ENCODE measurements around the gene LCN10. TPM values are rescaled to one million over a fixed set of nuclear protein-coding genes. Genes with fewer than 3 reads are reported as not detected.

LCN10 gene
- total RNA-seq, 1 experiment from 2014 or later = not detected

- CTCF ChIA-PET = no interaction called here
- BruUV-seq (replicated peaks) = no TSS peak
- no peak for DNase-seq
Observed at GRCh38 chr9:136746155-136746490, 3.4 kb upstream of the LCN10 start.

DNA sequence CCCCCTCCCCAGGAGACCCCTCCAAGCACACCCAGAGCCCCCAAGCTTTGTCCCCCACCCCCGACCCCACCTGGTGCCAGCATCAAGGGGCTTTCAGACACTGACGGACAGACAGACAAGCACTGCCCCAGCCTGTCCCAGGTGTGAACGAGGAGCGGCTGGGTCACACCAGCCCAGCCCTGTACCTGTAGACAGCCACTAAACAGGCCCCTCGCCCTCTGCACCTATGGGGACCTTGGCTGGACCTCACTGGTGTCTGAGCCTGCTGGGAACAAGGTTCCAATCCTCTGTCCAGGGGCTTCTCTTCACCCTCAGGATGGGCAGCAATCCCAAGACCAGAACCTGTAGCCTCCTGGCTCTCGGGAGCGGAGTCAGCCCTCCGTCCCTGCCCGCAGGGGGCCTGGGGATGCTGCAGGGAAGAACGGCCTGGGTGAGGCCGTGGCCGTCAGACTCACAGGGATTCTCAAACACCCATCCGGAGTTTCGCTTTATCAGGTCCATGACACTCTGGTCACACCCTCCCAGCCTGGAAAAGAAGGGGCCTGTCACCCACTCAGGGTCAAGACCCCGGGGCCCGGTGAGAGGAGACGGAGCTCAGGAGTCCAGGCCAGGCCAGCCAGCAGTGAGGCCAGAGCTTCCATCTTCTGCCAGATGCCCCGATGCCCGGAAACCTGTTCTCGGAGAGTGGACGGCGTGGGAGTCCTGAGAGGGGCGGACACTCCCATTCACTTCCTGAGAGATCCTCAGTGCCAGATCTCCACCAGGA, 2.8 kb upstream of the LCN10 start:
- BruUV-seq (replicated peaks) = no TSS peak
- Histone ChIP-seq H4K20me1 (ENCODE audit: low read length) (no peaks in the 10 kb centered on the region), H3K36me3 (ENCODE audit: low read depth, low read length) (no peaks in the 10 kb centered on the region), H3K27ac (ENCODE audit: low read length) (no peak overlapping the region), H3K4me3 (ENCODE audit: low read length) (no peak overlapping the region), H3K27me3 (ENCODE audit: low read length) (peaks cover 18% of the 10 kb centered on the region), H3F3A (ENCODE audit: low read length, unreplicated experiment) (no peaks in the 10 kb centered on the region), H2AFZ (ENCODE audit: low read length) (no peak overlapping the region), H3K9ac (ENCODE audit: low read length) (no peak overlapping the region), H3K79me2 (ENCODE audit: low read length) (no peaks in the 10 kb centered on the region), H3K9me3 (ENCODE audit: low read length) (no peaks in the 10 kb centered on the region), H3K4me1 (ENCODE audit: insufficient read depth, low read length) (no peaks in the 10 kb centered on the region), H3K4me2 (ENCODE audit: low read length) (no peak overlapping the region), H3K9me2 (replicated peaks; ENCODE audit: low read length) (no peaks in the 10 kb centered on the region)
- DNase-seq (no peak), ATAC-seq (no peak)
- ChIA-PET CTCF (no interaction called here), POLR2A (ENCODE audit: unreplicated experiment) (no interaction called here)
- TF ChIP-seq EZH2phosphoT487 (IDR thresholded peaks at IDR 0.05; ENCODE audit: borderline replicate concordance, low read length) (no peak), CTCF (conservative IDR thresholded peaks at IDR 0.05; ENCODE audit: low read depth, low read length) (no peak), EZH2 (IDR thresholded peaks at IDR 0.05; ENCODE audit: low read length, unreplicated experiment) (no peak)
- intact Hi-C loops (cut with micrococcal nuclease) = no loop called here

More at GRCh38 chr9:136746155-136746490, 3.4 kb upstream of the LCN10 start:
- H3K9me3 ChIP-seq (ENCODE audit: low read length) = no peaks in the 10 kb centered on the region
- no peak overlapping the region for H3K4me3 ChIP-seq (ENCODE audit: low read length)
- no peak overlapping the region for H2AFZ ChIP-seq (ENCODE audit: low read length)
- no peaks in the 10 kb centered on the region for H3K79me2 ChIP-seq (ENCODE audit: low read length)
- no peaks in the 10 kb centered on the region for H4K20me1 ChIP-seq (ENCODE audit: low read length)
- H3K4me2 ChIP-seq (ENCODE audit: low read length) = no peak overlapping the region
- POLR2A ChIA-PET (ENCODE audit: unreplicated experiment) = no interaction called here
- intact Hi-C loops (cut with micrococcal nuclease) = no loop called here
- H3K9ac ChIP-seq (ENCODE audit: low read length) = no peak overlapping the region
- no peak for ATAC-seq
- no peaks in the 10 kb centered on the region for H3K4me1 ChIP-seq (ENCODE audit: insufficient read depth, low read length)
- no peaks in the 10 kb centered on the region for H3F3A ChIP-seq (ENCODE audit: low read length, unreplicated experiment)
- H3K27me3 ChIP-seq (ENCODE audit: low read length) = peaks cover 18% of the 10 kb centered on the region
- no peak overlapping the region for H3K27ac ChIP-seq (ENCODE audit: low read length)
- no peak for TF ChIP-seq EZH2phosphoT487 (IDR thresholded peaks at IDR 0.05; ENCODE audit: borderline replicate concordance, low read length)
- no peak for TF ChIP-seq EZH2 (IDR thresholded peaks at IDR 0.05; ENCODE audit: low read length, unreplicated experiment)
- TF ChIP-seq CTCF (conservative IDR thresholded peaks at IDR 0.05; ENCODE audit: low read depth, low read length) = no peak
- H3K9me2 ChIP-seq (replicated peaks; ENCODE audit: low read length) = no peaks in the 10 kb centered on the region
- H3K36me3 ChIP-seq (ENCODE audit: low read depth, low read length) = no peaks in the 10 kb centered on the region

- ChIA-PET CTCF (no interaction called here), POLR2A (ENCODE audit: unreplicated experiment) (no interaction called here)
- DNase-seq = no peak
- no peak overlapping the region for H2AFZ ChIP-seq (ENCODE audit: low read length)
- H3K79me2 ChIP-seq (ENCODE audit: low read length) = no peaks in the 10 kb centered on the region
- H3K36me3 ChIP-seq (ENCODE audit: low read depth, low read length) = no peaks in the 10 kb centered on the region
- BruUV-seq (replicated peaks) = no TSS peak
- no peak overlapping the region for H3K27ac ChIP-seq (ENCODE audit: low read length)
- no peak overlapping the region for H3K4me2 ChIP-seq (ENCODE audit: low read length)
- no peak overlapping the region for H3K4me3 ChIP-seq (ENCODE audit: low read length)
- no peaks in the 10 kb centered on the region for H3K4me1 ChIP-seq (ENCODE audit: insufficient read depth, low read length)
- no peaks in the 10 kb centered on the region for H4K20me1 ChIP-seq (ENCODE audit: low read length)
- no peaks in the 10 kb centered on the region for H3K9me2 ChIP-seq (replicated peaks; ENCODE audit: low read length)
- no peak for TF ChIP-seq EZH2 (IDR thresholded peaks at IDR 0.05; ENCODE audit: low read length, unreplicated experiment)
- TF ChIP-seq CTCF (conservative IDR thresholded peaks at IDR 0.05; ENCODE audit: low read depth, low read length) = no peak
- no peak for TF ChIP-seq EZH2phosphoT487 (IDR thresholded peaks at IDR 0.05; ENCODE audit: borderline replicate concordance, low read length)
- intact Hi-C loops (cut with micrococcal nuclease) = no loop called here
- no peak overlapping the region for H3K9ac ChIP-seq (ENCODE audit: low read length)
- no peak for ATAC-seq
- H3K9me3 ChIP-seq (ENCODE audit: low read length) = no peaks in the 10 kb centered on the region
- peaks cover 18% of the 10 kb centered on the region for H3K27me3 ChIP-seq (ENCODE audit: low read length)
- no peaks in the 10 kb centered on the region for H3F3A ChIP-seq (ENCODE audit: low read length, unreplicated experiment)
Observed at GRCh38 chr9:136744773-136745172, 2.0 kb upstream of the LCN10 start.

All from PC-3 (cell line).